DND-41 (cell line): ENCODE data around the gene DAZ2.
"Not testable (repeated sequence)": the region's sequence is repeated elsewhere in the genome, so short reads cannot be mapped to it uniquely, and the experiment has no call there.

Experiments
- ATAC-seq: fragments of 200-7000 bp; cut with Tn5 transposase; 3 replicates; pipeline ENCODE4 v1.9.1; 2021; ENCODE audit warnings: low read depth; ENCODE audit not compliant: insufficient read depth
- DNase-seq: peaks from one replicate; pipeline ENCODE4 v3.0.0-alpha.2; 2020
- H2AFZ ChIP-seq: 2 replicates; pipeline ENCODE4 v1.6.0; 2012; ENCODE audit warnings: low read depth, low read length
- H3K27ac ChIP-seq: 2 replicates; pipeline ENCODE4 v1.5.1; 2012; ENCODE audit warnings: low read length, inconsistent platforms
- H3K27me3 ChIP-seq: fragments of 200-600 bp; sonication (generic); 2 replicates; pipeline ENCODE4 v1.6.0; 2012; ENCODE audit warnings: low read length, mild to moderate bottlenecking, inconsistent platforms; ENCODE audit not compliant: insufficient read depth, poor library complexity
- H3K36me3 ChIP-seq: 2 replicates; pipeline ENCODE4 v1.5.1; 2012; ENCODE audit warnings: low read length, inconsistent platforms; ENCODE audit not compliant: insufficient read depth
- H3K4me1 ChIP-seq: 2 replicates; pipeline ENCODE4 v1.5.1; 2012; ENCODE audit warnings: mild to moderate bottlenecking, low read length; ENCODE audit not compliant: insufficient read depth
- H3K4me2 ChIP-seq: 2 replicates; pipeline ENCODE4 v1.6.0; 2012; ENCODE audit warnings: mild to moderate bottlenecking, moderate library complexity, low read length, inconsistent platforms; ENCODE audit not compliant: insufficient read depth
- H3K4me3 ChIP-seq, 2 experiments: fragments of 200-600 bp in 1 of 2; shearing (Covaris generic) in 1 of 2; 2 replicates each; pipeline ENCODE4 v1.5.1; 2012 to 2016; ENCODE audit warnings: inconsistent platforms in 2 of 2, low read length in 2 of 2, mild to moderate bottlenecking in 2 of 2, low read depth in 1 of 2, moderate library complexity in 1 of 2
- H3K79me2 ChIP-seq: 2 replicates; pipeline ENCODE4 v1.6.0; 2012; ENCODE audit warnings: low read length, inconsistent platforms; ENCODE audit not compliant: insufficient read depth
- H3K9ac ChIP-seq: 2 replicates; pipeline ENCODE4 v1.6.0; 2012; ENCODE audit warnings: low read depth, mild to moderate bottlenecking, inconsistent platforms, low read length, moderate library complexity
- H3K9me3 ChIP-seq: 2 replicates; pipeline ENCODE4 v1.5.1; 2012; ENCODE audit warnings: low read length, moderate library complexity, mild to moderate bottlenecking, inconsistent platforms; ENCODE audit not compliant: insufficient read depth, severe bottlenecking
- H4K20me1 ChIP-seq: 2 replicates; pipeline ENCODE4 v1.6.0; 2012; ENCODE audit warnings: low read length; ENCODE audit not compliant: insufficient read depth

DAZ2 gene, protein sequence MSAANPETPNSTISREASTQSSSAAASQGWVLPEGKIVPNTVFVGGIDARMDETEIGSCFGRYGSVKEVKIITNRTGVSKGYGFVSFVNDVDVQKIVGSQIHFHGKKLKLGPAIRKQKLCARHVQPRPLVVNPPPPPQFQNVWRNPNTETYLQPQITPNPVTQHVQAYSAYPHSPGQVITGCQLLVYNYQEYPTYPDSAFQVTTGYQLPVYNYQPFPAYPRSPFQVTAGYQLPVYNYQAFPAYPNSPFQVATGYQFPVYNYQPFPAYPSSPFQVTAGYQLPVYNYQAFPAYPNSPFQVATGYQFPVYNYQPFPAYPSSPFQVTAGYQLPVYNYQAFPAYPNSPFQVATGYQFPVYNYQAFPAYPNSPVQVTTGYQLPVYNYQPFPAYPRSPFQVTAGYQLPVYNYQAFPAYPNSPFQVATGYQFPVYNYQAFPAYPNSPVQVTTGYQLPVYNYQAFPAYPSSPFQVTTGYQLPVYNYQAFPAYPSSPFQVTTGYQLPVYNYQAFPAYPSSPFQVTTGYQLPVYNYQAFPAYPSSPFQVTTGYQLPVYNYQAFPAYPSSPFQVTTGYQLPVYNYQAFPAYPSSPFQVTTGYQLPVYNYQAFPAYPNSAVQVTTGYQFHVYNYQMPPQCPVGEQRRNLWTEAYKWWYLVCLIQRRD

DNA sequence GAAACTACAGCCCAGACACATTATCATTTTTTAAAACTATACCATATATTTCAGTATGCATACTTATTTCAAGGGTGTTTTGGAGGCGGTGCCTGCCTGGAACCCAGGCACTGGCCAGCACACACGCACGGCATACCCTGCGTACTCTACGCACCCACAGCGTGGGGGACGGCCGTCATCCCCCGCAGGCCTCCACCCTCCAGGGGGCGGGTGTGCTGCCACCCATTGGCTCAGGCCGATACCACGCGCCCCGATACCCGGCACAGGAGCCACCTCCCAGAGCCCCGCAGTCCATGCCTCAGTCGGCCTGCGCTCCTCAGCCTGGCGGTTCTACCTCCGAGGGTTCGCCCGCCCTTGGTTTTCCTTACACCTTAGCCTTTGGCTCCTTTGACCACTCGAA is at the start of gene DAZ2:
DAZ2 (plus strand) TSS at position 301 of the 400 bp plus-strand sequence. CDS start 208 bp downstream, outside the sequence.
- not testable (repeated sequence) for H3K36me3 ChIP-seq

DNA sequence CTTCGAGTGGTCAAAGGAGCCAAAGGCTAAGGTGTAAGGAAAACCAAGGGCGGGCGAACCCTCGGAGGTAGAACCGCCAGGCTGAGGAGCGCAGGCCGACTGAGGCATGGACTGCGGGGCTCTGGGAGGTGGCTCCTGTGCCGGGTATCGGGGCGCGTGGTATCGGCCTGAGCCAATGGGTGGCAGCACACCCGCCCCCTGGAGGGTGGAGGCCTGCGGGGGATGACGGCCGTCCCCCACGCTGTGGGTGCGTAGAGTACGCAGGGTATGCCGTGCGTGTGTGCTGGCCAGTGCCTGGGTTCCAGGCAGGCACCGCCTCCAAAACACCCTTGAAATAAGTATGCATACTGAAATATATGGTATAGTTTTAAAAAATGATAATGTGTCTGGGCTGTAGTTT is 20.4 kb upstream of the DAZ2 start, which contains the start of gene DAZ1:
DAZ1 (minus strand) TSS at position 101 of the 400 bp plus-strand sequence. CDS start 208 bp downstream, outside the sequence.
- ATAC-seq, H3K27ac ChIP-seq, H3K4me3 ChIP-seq, H3K4me1 ChIP-seq, H3K79me2 ChIP-seq, DNase-seq, H3K27me3 ChIP-seq, H3K4me2 ChIP-seq, H4K20me1 ChIP-seq, H2AFZ ChIP-seq, H3K36me3 ChIP-seq, H3K9me3 ChIP-seq, H3K9ac ChIP-seq: not testable (repeated sequence)

More for the DNA sequence above, at the start of gene DAZ2:
- H3K9ac ChIP-seq, ATAC-seq, H3K4me1 ChIP-seq, H3K27ac ChIP-seq, H3K79me2 ChIP-seq, H4K20me1 ChIP-seq, H3K4me3 ChIP-seq, DNase-seq, H3K4me2 ChIP-seq, H2AFZ ChIP-seq, H3K9me3 ChIP-seq, H3K27me3 ChIP-seq: not testable (repeated sequence)

DNA sequence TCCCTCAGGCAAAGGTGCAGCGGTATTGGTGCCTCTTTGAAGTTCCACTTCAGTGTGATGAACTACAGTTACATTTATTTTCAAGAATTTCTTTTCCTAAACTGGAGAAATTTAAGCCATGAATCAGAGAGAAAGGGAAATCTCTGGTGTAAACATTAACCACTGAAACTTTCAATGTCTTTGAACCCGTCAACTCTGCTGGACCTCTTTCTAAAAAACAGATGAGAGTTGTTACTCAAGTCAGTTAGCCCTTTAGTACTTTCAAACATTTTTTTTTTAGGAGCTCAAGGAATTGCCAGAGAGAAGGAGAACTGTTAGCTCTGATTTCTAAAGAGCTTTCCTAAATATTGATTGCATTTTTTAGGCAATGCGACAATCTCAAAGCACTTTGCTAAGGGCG is 11.9 kb upstream of the DAZ2 start:
- not testable (repeated sequence) for H3K4me2 ChIP-seq, H3K27ac ChIP-seq, ATAC-seq, H3K9ac ChIP-seq, H3K4me3 ChIP-seq, H4K20me1 ChIP-seq, H3K79me2 ChIP-seq, DNase-seq, H3K27me3 ChIP-seq, H3K9me3 ChIP-seq, H3K4me1 ChIP-seq, H2AFZ ChIP-seq, H3K36me3 ChIP-seq

DNA sequence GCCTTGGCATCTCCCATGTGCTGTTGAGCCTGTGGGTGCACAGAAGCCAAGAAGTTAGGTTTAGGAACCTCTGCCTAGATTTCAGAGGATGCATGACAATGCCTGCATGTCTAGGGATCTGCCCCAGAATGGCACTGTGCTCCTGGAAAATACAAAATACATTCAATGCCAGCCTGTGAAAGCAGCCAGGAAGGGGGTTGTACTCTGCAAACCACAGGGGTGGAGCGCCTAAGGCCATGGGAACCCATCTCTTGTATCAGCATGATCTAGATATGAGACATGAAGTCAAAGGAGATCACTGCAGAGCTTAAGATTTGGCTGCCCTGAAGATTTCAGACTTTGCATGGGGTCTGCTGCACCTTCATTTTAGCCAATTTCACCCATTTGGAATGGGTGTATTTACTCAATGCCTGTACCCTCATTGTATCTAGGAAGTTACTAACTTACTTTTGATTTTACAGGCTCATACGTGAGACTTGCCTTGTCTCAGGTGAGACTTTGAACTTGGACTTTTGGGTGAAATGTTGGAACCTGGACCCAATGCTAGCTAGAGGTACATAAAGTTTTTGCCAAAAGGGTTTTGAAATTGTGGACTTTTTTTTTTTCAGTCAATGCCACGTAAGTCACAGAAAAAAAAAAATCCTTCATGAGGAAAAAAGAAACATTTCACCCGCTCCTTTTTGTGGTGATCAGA is 9.4 kb upstream of the DAZ2 start:
- H3K4me3 ChIP-seq, H3K36me3 ChIP-seq, H3K27ac ChIP-seq, ATAC-seq, H3K79me2 ChIP-seq, H3K9ac ChIP-seq, H4K20me1 ChIP-seq, DNase-seq, H2AFZ ChIP-seq, H3K9me3 ChIP-seq, H3K4me2 ChIP-seq, H3K4me1 ChIP-seq, H3K27me3 ChIP-seq: not testable (repeated sequence)

DNA sequence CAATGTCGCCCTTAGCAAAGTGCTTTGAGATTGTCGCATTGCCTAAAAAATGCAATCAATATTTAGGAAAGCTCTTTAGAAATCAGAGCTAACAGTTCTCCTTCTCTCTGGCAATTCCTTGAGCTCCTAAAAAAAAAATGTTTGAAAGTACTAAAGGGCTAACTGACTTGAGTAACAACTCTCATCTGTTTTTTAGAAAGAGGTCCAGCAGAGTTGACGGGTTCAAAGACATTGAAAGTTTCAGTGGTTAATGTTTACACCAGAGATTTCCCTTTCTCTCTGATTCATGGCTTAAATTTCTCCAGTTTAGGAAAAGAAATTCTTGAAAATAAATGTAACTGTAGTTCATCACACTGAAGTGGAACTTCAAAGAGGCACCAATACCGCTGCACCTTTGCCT is 8.7 kb upstream of the DAZ2 start:
- H3K9ac ChIP-seq, H3K27ac ChIP-seq, H3K4me3 ChIP-seq, H3K79me2 ChIP-seq, H3K27me3 ChIP-seq, H4K20me1 ChIP-seq, H2AFZ ChIP-seq, H3K9me3 ChIP-seq, H3K4me2 ChIP-seq, DNase-seq, H3K4me1 ChIP-seq, H3K36me3 ChIP-seq, ATAC-seq: not testable (repeated sequence)
